GM06990 (cell line): Measurements from ENCODE around the gene ROBO1.

ENCODE experiments used
- DNase-seq: peaks from one replicate; pipeline ENCODE4 v3.0.0-alpha.2; 2011; ENCODE audit not compliant: insufficient read length; ENCODE audit errors: extremely low read depth
- H3K27me3 ChIP-seq: replicated peaks from 2 replicates; pipeline ENCODE4 v1.6.0; 2011; ENCODE audit warnings: low read length; ENCODE audit not compliant: control insufficient read depth, insufficient read depth
- H3K36me3 ChIP-seq: 2 replicates; pipeline ENCODE4 v1.5.1; 2011; ENCODE audit warnings: low read length; ENCODE audit not compliant: control insufficient read depth, insufficient read depth
- H3K4me3 ChIP-seq: replicated peaks from 2 replicates; pipeline ENCODE4 v1.5.1; 2011; ENCODE audit warnings: low read depth, mild to moderate bottlenecking, control low read depth, low read length
- TF ChIP-seq, protein P1 (sequence below): IDR thresholded peaks from 2 replicates; pipeline ENCODE4 v1.5.1; 2011; ENCODE audit warnings: low read length, control low read depth, mild to moderate bottlenecking, inconsistent platforms; ENCODE audit not compliant: insufficient read depth, poor library complexity, severe bottlenecking

The ROBO1 gene

GRCh38 chr3:79016587-79017376 is 751.0 kb downstream of the ROBO1 start:
- Histone ChIP-seq H3K4me3 (peak overlapping the region; percentile 78), H3K36me3 (no peaks in the 10 kb centered on the region), H3K27me3 (no peaks in the 10 kb centered on the region)
- no peak for DNase-seq
- TF ChIP-seq, protein P1, sequence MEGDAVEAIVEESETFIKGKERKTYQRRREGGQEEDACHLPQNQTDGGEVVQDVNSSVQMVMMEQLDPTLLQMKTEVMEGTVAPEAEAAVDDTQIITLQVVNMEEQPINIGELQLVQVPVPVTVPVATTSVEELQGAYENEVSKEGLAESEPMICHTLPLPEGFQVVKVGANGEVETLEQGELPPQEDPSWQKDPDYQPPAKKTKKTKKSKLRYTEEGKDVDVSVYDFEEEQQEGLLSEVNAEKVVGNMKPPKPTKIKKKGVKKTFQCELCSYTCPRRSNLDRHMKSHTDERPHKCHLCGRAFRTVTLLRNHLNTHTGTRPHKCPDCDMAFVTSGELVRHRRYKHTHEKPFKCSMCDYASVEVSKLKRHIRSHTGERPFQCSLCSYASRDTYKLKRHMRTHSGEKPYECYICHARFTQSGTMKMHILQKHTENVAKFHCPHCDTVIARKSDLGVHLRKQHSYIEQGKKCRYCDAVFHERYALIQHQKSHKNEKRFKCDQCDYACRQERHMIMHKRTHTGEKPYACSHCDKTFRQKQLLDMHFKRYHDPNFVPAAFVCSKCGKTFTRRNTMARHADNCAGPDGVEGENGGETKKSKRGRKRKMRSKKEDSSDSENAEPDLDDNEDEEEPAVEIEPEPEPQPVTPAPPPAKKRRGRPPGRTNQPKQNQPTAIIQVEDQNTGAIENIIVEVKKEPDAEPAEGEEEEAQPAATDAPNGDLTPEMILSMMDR, result no peak

GRCh38 chr3:79015854-79016253 is 751.9 kb downstream of the ROBO1 start:
- TF ChIP-seq, protein P1, result no peak
- H3K36me3 ChIP-seq, result no peaks in the 10 kb centered on the region
- no peak for DNase-seq
- H3K27me3 ChIP-seq, result no peaks in the 10 kb centered on the region
- H3K4me3 ChIP-seq, result peak overlapping the region; percentile 78

DNA sequence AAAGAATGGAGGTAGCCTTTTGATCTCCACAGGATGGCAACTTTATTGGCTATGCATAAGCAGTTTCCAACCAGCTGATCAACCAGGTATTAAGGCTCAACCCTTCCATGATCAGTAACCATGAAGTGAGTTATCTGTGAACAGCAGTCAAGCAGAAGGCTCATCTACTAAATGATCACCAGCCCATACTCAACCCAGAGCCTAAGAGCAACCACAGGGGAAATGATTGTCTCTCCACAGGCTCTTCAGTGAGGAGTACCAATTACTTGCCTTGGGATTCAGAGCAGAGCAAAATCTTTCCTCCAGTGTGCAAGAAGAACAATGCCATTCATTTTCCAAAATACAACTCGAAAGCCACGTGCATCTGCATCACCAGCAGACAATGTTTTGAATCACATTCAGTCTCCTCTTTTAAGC is 754.8 kb downstream of the ROBO1 start:
- TF ChIP-seq, protein P1, result no peak
- no peaks in the 10 kb centered on the region for H3K27me3 ChIP-seq
- H3K4me3 ChIP-seq, result peak overlapping the region; percentile 28
- DNase-seq, result no peak
- no peaks in the 10 kb centered on the region for H3K36me3 ChIP-seq

- H3K27me3 ChIP-seq, result no peaks in the 10 kb centered on the region
- peak overlapping the region; percentile 33 for H3K4me3 ChIP-seq
- H3K36me3 ChIP-seq, result no peaks in the 10 kb centered on the region
- DNase-seq, result no peak
- TF ChIP-seq, protein P1, result no peak
These were observed 755.3 kb downstream of the ROBO1 start for GRCh38 chr3:79012530-79012913.

- DNase-seq, result no peak
- H3K4me3 ChIP-seq, result peak overlapping the region; percentile 33
- TF ChIP-seq, protein P1, result no peak
- no peaks in the 10 kb centered on the region for H3K27me3 ChIP-seq
- no peaks in the 10 kb centered on the region for H3K36me3 ChIP-seq
These were observed 755.8 kb downstream of the ROBO1 start for GRCh38 chr3:79011821-79012529.
